CD4-positive, CD25-positive, alpha-beta regulatory T cell (primary cell): ENCODE results near the gene SLC39A5. TPM values are rescaled to one million over a fixed set of nuclear protein-coding genes. Genes with fewer than 3 reads are reported as not detected.
A peak's percentile ranks its signal among the peaks of the same experiment; 100 is the strongest.

Experiments
- ATAC-seq, 2 donors: fragments of 150-1000 bp; cut with Tn5 transposase; one replicate each; pipeline ENCODE4 v1.10.0; 2021; ENCODE audit warnings: low read depth in 2 of 2, moderate number of reproducible peaks in 2 of 2, moderate library complexity in 1 of 2
- DNase-seq, 3 donors: peaks; one replicate each; pipeline versions ENCODE4 v3.0.0 to v3.0.0-alpha.2; 2012 to 2022; ENCODE audit warnings: mixed read lengths in 1 of 3
- H3K27ac ChIP-seq: one replicate; pipeline ENCODE4 v1.7.0; 2013; ENCODE audit warnings: mild to moderate bottlenecking, low read length; ENCODE audit not compliant: insufficient read depth, poor library complexity, severe bottlenecking
- H3K27me3 ChIP-seq: one replicate; pipeline ENCODE4 v1.7.0; 2013; ENCODE audit warnings: low read length; ENCODE audit not compliant: control insufficient read depth, insufficient read depth
- H3K36me3 ChIP-seq: one replicate; pipeline ENCODE4 v1.7.0; 2013; ENCODE audit warnings: mild to moderate bottlenecking, low read length, moderate library complexity; ENCODE audit not compliant: control insufficient read depth, insufficient read depth
- H3K4me1 ChIP-seq: 2 replicates; pipeline ENCODE4 v1.7.0; 2013; ENCODE audit warnings: mild to moderate bottlenecking, low read length; ENCODE audit not compliant: insufficient read depth, control insufficient read depth, poor library complexity, severe bottlenecking
- H3K4me3 ChIP-seq: one replicate; pipeline ENCODE4 v1.7.0; 2013; ENCODE audit warnings: low read depth, mild to moderate bottlenecking, low read length, moderate library complexity
- H3K9me3 ChIP-seq, 2 experiments: 1 replicate in 1 of 2; 2 replicates in 1 of 2; pipeline ENCODE4 v1.7.0; 2013; ENCODE audit warnings: low read length in 2 of 2, mild to moderate bottlenecking in 1 of 2, moderate library complexity in 1 of 2; ENCODE audit not compliant: control insufficient read depth in 2 of 2
- H3K27ac Mint-ChIP-seq, 3 donors: one replicate each; pipeline ENCODE4 v1.8.0; 2020 to 2022; ENCODE audit warnings: mild to moderate bottlenecking in 3 of 3, mixed read lengths in 3 of 3, moderate library complexity in 2 of 3
- H3K27me3 Mint-ChIP-seq: one replicate; pipeline ENCODE4 v1.8.0; 2022; ENCODE audit warnings: mild to moderate bottlenecking, mixed read lengths
- H3K36me3 Mint-ChIP-seq: one replicate; pipeline ENCODE4 v1.8.0; 2020; ENCODE audit warnings: mixed read lengths
- H3K4me1 Mint-ChIP-seq, 4 donors: one replicate each; pipeline ENCODE4 v1.8.0; 2020 to 2022; ENCODE audit warnings: mixed read lengths in 4 of 4, mild to moderate bottlenecking in 1 of 4
- H3K4me3 Mint-ChIP-seq, 4 donors: one replicate each; pipeline ENCODE4 v1.8.0; 2020 to 2022; ENCODE audit warnings: mild to moderate bottlenecking in 4 of 4, mixed read lengths in 4 of 4, moderate library complexity in 3 of 4
- H3K9me3 Mint-ChIP-seq, 7 donors: one replicate each; pipeline ENCODE4 v1.8.0; 2020 to 2022; ENCODE audit warnings: mixed read lengths in 7 of 7, mild to moderate bottlenecking in 3 of 7, moderate library complexity in 2 of 7
- polyA plus RNA-seq, 4 donors: library from polyadenylated mRNA; unstranded; fragments of 300-500 nt; fragmentation: Illumina TruSeq; gene quantifications; one replicate each; pipeline ENCODE4 v1.2.3, GENCODE V29; 2021
- total RNA-seq: library from RNA; stranded (reverse); gene quantifications from one replicate; pipeline ENCODE4 v1.2.3, GENCODE V29; 2022

Gene SLC39A5
- total and polyA plus RNA-seq, 5 donors from 2014 or later, result 2.0 TPM; not detected in 4

- H3K9me3 Mint-ChIP-seq, result no peaks in the 10 kb centered on the region
- H3K27ac Mint-ChIP-seq, result no peak overlapping the region
These were observed 769 bp upstream of the SLC39A5 start for GRCh38 chr12:56229082-56229481.

GRCh38 chr12:56230432-56231183 lies 757 bp downstream of the SLC39A5 start:
- Mint-ChIP-seq H3K27ac (no peak overlapping the region), H3K4me1 (peaks cover 0 to 5% (median 4%) of the 10 kb centered on the region in 4 donors), H3K9me3 (no peaks in the 10 kb centered on the region), H3K36me3 (peaks cover 4% of the 10 kb centered on the region), H3K27me3 (no peaks in the 10 kb centered on the region), H3K4me3 (peak overlapping the region in 1 of 4 donors; percentile 75)
- no peak overlapping the region for H3K27ac ChIP-seq
- H3K9me3 ChIP-seq, result no peaks in the 10 kb centered on the region
- DNase-seq (no peak), ATAC-seq (no peak)
- peaks cover 5% of the 10 kb centered on the region for H3K36me3 ChIP-seq
- H3K4me1 ChIP-seq, result no peaks in the 10 kb centered on the region
- no peak overlapping the region for H3K4me3 ChIP-seq
- H3K27me3 ChIP-seq, result no peaks in the 10 kb centered on the region

More at GRCh38 chr12:56229082-56229481, 769 bp upstream of the SLC39A5 start:
- no peaks in the 10 kb centered on the region for H3K9me3 ChIP-seq
- peaks cover 5% of the 10 kb centered on the region for H3K36me3 ChIP-seq
- H3K27me3 ChIP-seq, result no peaks in the 10 kb centered on the region
- no peak for DNase-seq
- H3K36me3 Mint-ChIP-seq, result peaks cover 4% of the 10 kb centered on the region
- no peak for ATAC-seq
- H3K4me1 Mint-ChIP-seq, result peaks cover 0 to 19% (median 16%) of the 10 kb centered on the region in 4 donors
- no peak overlapping the region for H3K4me3 Mint-ChIP-seq
- H3K27me3 Mint-ChIP-seq, result no peaks in the 10 kb centered on the region
- peaks cover 11% of the 10 kb centered on the region for H3K4me1 ChIP-seq
- H3K4me3 ChIP-seq, result no peak overlapping the region
- no peak overlapping the region for H3K27ac ChIP-seq

GRCh38 chr12:56231184-56231582 lies 1.3 kb downstream of the SLC39A5 start:
- peaks cover 2% of the 10 kb centered on the region for H3K36me3 Mint-ChIP-seq
- H3K9me3 ChIP-seq, result no peaks in the 10 kb centered on the region
- H3K9me3 Mint-ChIP-seq, result no peaks in the 10 kb centered on the region
- no peak overlapping the region for H3K4me3 ChIP-seq
- peaks cover 0 to 3% (median 2%) of the 10 kb centered on the region in 4 donors for H3K4me1 Mint-ChIP-seq
- no peaks in the 10 kb centered on the region for H3K27me3 ChIP-seq
- no peak for DNase-seq
- no peak overlapping the region for H3K4me3 Mint-ChIP-seq
- no peak for ATAC-seq
- no peak overlapping the region for H3K27ac ChIP-seq
- no peaks in the 10 kb centered on the region for H3K4me1 ChIP-seq
- H3K27me3 Mint-ChIP-seq, result no peaks in the 10 kb centered on the region
- peaks cover 3% of the 10 kb centered on the region for H3K36me3 ChIP-seq
- no peak overlapping the region for H3K27ac Mint-ChIP-seq

GRCh38 chr12:56234746-56235436 lies 5.0 kb downstream of the SLC39A5 start:
- DNase-seq, result no peak
- H3K27ac Mint-ChIP-seq, result peak overlapping the region in 1 of 3 donors; percentile 11
- no peaks in the 10 kb centered on the region for H3K9me3 ChIP-seq
- H3K4me3 ChIP-seq, result no peak overlapping the region
- H3K9me3 Mint-ChIP-seq, result no peaks in the 10 kb centered on the region
- H3K36me3 Mint-ChIP-seq, result peaks cover 3% of the 10 kb centered on the region
- ATAC-seq, result no peak
- no peaks in the 10 kb centered on the region for H3K27me3 ChIP-seq
- no peak overlapping the region for H3K4me3 Mint-ChIP-seq
- H3K4me1 ChIP-seq, result no peaks in the 10 kb centered on the region
- no peaks in the 10 kb centered on the region for H3K36me3 ChIP-seq
- peaks cover 0 to 3% (median 1%) of the 10 kb centered on the region in 4 donors for H3K4me1 Mint-ChIP-seq
- H3K27ac ChIP-seq, result no peak overlapping the region
- no peaks in the 10 kb centered on the region for H3K27me3 Mint-ChIP-seq

GRCh38 chr12:56236091-56236490 lies 6.2 kb downstream of the SLC39A5 start:
- H3K4me3 ChIP-seq, result no peak overlapping the region
- peaks cover 0 to 3% (median 1%) of the 10 kb centered on the region in 4 donors for H3K4me1 Mint-ChIP-seq
- no peaks in the 10 kb centered on the region for H3K4me1 ChIP-seq
- no peak overlapping the region for H3K27ac Mint-ChIP-seq
- no peak overlapping the region for H3K27ac ChIP-seq
- peaks cover 8% of the 10 kb centered on the region for H3K36me3 Mint-ChIP-seq
- H3K27me3 Mint-ChIP-seq, result no peaks in the 10 kb centered on the region
- H3K36me3 ChIP-seq, result peaks cover 7% of the 10 kb centered on the region
- H3K27me3 ChIP-seq, result no peaks in the 10 kb centered on the region
- H3K9me3 ChIP-seq, result no peaks in the 10 kb centered on the region
- ATAC-seq (no peak), DNase-seq (no peak)
- no peaks in the 10 kb centered on the region for H3K9me3 Mint-ChIP-seq
- H3K4me3 Mint-ChIP-seq, result no peak overlapping the region

- H3K27ac ChIP-seq, result no peak overlapping the region
- peaks cover 0 to 3% (median 1%) of the 10 kb centered on the region in 4 donors for H3K4me1 Mint-ChIP-seq
- H3K4me3 ChIP-seq, result no peak overlapping the region
- H3K4me3 Mint-ChIP-seq, result peak overlapping the region in 1 of 4 donors; percentile 4
- no peak for ATAC-seq
- no peaks in the 10 kb centered on the region for H3K9me3 Mint-ChIP-seq
- no peak overlapping the region for H3K27ac Mint-ChIP-seq
- H3K36me3 ChIP-seq, result peaks cover 15% of the 10 kb centered on the region
- no peak for DNase-seq
- no peaks in the 10 kb centered on the region for H3K9me3 ChIP-seq
- no peaks in the 10 kb centered on the region for H3K27me3 ChIP-seq
- no peaks in the 10 kb centered on the region for H3K4me1 ChIP-seq
- H3K36me3 Mint-ChIP-seq, result peaks cover 10% of the 10 kb centered on the region
- no peaks in the 10 kb centered on the region for H3K27me3 Mint-ChIP-seq
These were observed 7.1 kb downstream of the SLC39A5 start for GRCh38 chr12:56236985-56237384.

GRCh38 chr12:56237552-56237951 lies 7.7 kb downstream of the SLC39A5 start:
- Histone ChIP-seq H3K9me3 (no peaks in the 10 kb centered on the region), H3K4me3 (no peak overlapping the region), H3K27me3 (no peaks in the 10 kb centered on the region), H3K36me3 (peaks cover 21% of the 10 kb centered on the region), H3K4me1 (no peaks in the 10 kb centered on the region), H3K27ac (no peak overlapping the region)
- Mint-ChIP-seq H3K4me1 (peaks cover 0 to 3% (median 1%) of the 10 kb centered on the region in 4 donors), H3K9me3 (no peaks in the 10 kb centered on the region), H3K27ac (no peak overlapping the region), H3K4me3 (no peak overlapping the region), H3K36me3 (peaks cover 10% of the 10 kb centered on the region), H3K27me3 (no peaks in the 10 kb centered on the region)
- ATAC-seq (no peak), DNase-seq (no peak)
